Testis (tissue), 2 donors: ENCODE measurements around the gene KCNQ5.

Experiments
- POLR2A ChIP-seq: fragments of 450-650 bp; IDR thresholded peaks from one replicate; pipeline ENCODE4 v1.6.1; 2017; ENCODE audit warnings: antibody characterized with exemption, mild to moderate bottlenecking, moderate library complexity
- TF ChIP-seq, protein P1 (sequence below), 3 experiments: fragments of 450-650 bp in 2 of 3; fragments of 200-600 bp in 1 of 3; sonication (generic) in 1 of 3; IDR thresholded peaks; one replicate each; pipeline ENCODE4 v1.5.1; 2016 to 2019; ENCODE audit warnings: antibody characterized with exemption in 3 of 3, mild to moderate bottlenecking in 2 of 3, moderate library complexity in 1 of 3

DNA sequence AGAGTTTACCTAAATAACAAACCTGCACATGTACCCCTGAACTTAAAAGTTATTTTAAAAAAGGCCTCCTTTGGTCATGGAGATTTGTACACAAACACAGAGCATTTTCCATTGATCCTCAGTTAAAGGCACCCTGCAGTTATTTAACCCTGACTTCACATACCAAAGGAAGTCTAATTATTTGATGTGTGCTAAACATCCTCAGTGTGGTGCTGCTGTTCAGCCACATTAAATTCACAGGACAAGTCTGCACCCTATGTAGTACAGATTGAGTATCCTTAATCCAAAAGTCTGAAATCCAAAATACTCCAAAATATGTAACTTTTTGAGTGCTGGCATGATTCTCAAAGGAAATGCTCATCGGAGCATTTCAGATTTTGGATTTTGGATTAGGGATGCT, 21.4 kb downstream of the KCNQ5 start:
- TF ChIP-seq, protein P1, sequence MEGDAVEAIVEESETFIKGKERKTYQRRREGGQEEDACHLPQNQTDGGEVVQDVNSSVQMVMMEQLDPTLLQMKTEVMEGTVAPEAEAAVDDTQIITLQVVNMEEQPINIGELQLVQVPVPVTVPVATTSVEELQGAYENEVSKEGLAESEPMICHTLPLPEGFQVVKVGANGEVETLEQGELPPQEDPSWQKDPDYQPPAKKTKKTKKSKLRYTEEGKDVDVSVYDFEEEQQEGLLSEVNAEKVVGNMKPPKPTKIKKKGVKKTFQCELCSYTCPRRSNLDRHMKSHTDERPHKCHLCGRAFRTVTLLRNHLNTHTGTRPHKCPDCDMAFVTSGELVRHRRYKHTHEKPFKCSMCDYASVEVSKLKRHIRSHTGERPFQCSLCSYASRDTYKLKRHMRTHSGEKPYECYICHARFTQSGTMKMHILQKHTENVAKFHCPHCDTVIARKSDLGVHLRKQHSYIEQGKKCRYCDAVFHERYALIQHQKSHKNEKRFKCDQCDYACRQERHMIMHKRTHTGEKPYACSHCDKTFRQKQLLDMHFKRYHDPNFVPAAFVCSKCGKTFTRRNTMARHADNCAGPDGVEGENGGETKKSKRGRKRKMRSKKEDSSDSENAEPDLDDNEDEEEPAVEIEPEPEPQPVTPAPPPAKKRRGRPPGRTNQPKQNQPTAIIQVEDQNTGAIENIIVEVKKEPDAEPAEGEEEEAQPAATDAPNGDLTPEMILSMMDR (IDR thresholded peaks at IDR 0.05), result no peak
- no peak for TF ChIP-seq POLR2A
